Stomach (tissue), 4 donors: ENCODE measurements around the gene TAC1.

Source experiments
- CTCF ChIP-seq, 7 experiments: fragments of 450-650 bp in 4 of 7; fragments of 200-600 bp in 3 of 7; sonication (generic) in 3 of 7; IDR thresholded peaks; one replicate each; pipeline ENCODE4 v1.5.1; 2016 to 2019; ENCODE audit warnings: antibody characterized with exemption in 7 of 7, control low read depth in 2 of 7, mild to moderate bottlenecking in 1 of 7
- POLR2A ChIP-seq, 4 donors: fragments of 450-650 bp; IDR thresholded peaks; one replicate each; pipeline ENCODE4 v1.6.1; 2016; ENCODE audit warnings: antibody characterized with exemption in 4 of 4, control low read depth in 2 of 4, mild to moderate bottlenecking in 1 of 4, moderate library complexity in 1 of 4
- POLR2AphosphoS5 ChIP-seq, 3 donors: sonication (generic); formaldehyde crosslinking; IDR thresholded peaks; one replicate each; pipeline ENCODE4 v1.6.1; 2016; ENCODE audit warnings: antibody characterized with exemption in 3 of 3

- TF ChIP-seq CTCF (IDR thresholded peaks at IDR 0.05) (no peak), POLR2A (IDR thresholded peaks at IDR 0.05) (no peak), POLR2AphosphoS5 (IDR thresholded peaks at IDR 0.05) (no peak)
Observed at GRCh38 chr7:97771576-97771975, 39.7 kb downstream of the TAC1 start.
